Tibial artery (tissue), 4 donors: ENCODE data around the gene NTHL1.

Source experiments
- DNase-seq, 2 donors: peaks; one replicate each; pipeline ENCODE4 v3.0.0-alpha.2; 2019
- H3K27ac ChIP-seq, 2 donors: fragments of 200-600 bp; sonication (generic) in 1 of 2; 1 replicate in 1 of 2; 2 replicates in 1 of 2; pipeline ENCODE4 v1.5.1; 2018 to 2019; ENCODE audit warnings: mild to moderate bottlenecking in 1 of 2
- H3K27me3 ChIP-seq, 2 donors: fragments of 200-600 bp; sonication (generic) in 1 of 2; one replicate each; pipeline versions ENCODE4 v1.5.1 to v1.6.0; 2016 to 2019
- H3K36me3 ChIP-seq, 3 donors: fragments of 200-600 bp; sonication (generic) in 2 of 3; one replicate each; pipeline ENCODE4 v1.5.1; 2016 to 2019; ENCODE audit warnings: mild to moderate bottlenecking in 2 of 3
- H3K4me1 ChIP-seq, 4 donors: fragments of 200-600 bp; sonication (generic) in 2 of 4; 1 replicate in 3 of 4; 2 replicates in 1 of 4; pipeline ENCODE4 v1.5.1; 2016 to 2019
- H3K4me3 ChIP-seq, 2 donors: fragments of 200-600 bp; sonication (generic) in 1 of 2; 1 replicate in 1 of 2; 2 replicates in 1 of 2; pipeline ENCODE4 v1.5.1; 2018 to 2019; ENCODE audit warnings: mild to moderate bottlenecking in 2 of 2
- H3K9me3 ChIP-seq, 3 donors: fragments of 200-600 bp; sonication (generic) in 1 of 3; one replicate each; pipeline ENCODE4 v1.5.1; 2016 to 2019
- CTCF ChIP-seq, 2 experiments: fragments of 200-600 bp in 1 of 2; fragments of 450-650 bp in 1 of 2; IDR thresholded peaks; one replicate each; pipeline ENCODE4 v1.5.1; 2017 to 2019; ENCODE audit warnings: antibody characterized with exemption in 2 of 2, mild to moderate bottlenecking in 1 of 2, moderate library complexity in 1 of 2
- intact Hi-C: fragments of 100-400 bp; cut with DNase I; formaldehyde crosslinking; loops from one replicate; pipeline ENCODE4 v1.15.0; 2023; ENCODE audit warnings: low total_unique reads

NTHL1 gene

GRCh38 chr16:2066139-2066538 lies 18.5 kb upstream of the NTHL1 start:
- H3K4me3 ChIP-seq = no peak overlapping the region
- intact Hi-C loops = no loop called here
- H3K27ac ChIP-seq = no peak overlapping the region
- H3K27me3 ChIP-seq = no peaks in the 10 kb centered on the region
- no peaks in the 10 kb centered on the region for H3K4me1 ChIP-seq
- H3K9me3 ChIP-seq = no peaks in the 10 kb centered on the region
- peaks cover 50 to 100% (median 84%) of the 10 kb centered on the region in 3 donors for H3K36me3 ChIP-seq
- no peak for TF ChIP-seq CTCF (IDR thresholded peaks at IDR 0.05)
- no peak for DNase-seq

GRCh38 chr16:2064368-2064945 lies 16.8 kb upstream of the NTHL1 start:
- Histone ChIP-seq H3K9me3 (no peaks in the 10 kb centered on the region), H3K4me1 (no peaks in the 10 kb centered on the region), H3K4me3 (no peak overlapping the region), H3K27ac (no peak overlapping the region), H3K27me3 (no peaks in the 10 kb centered on the region), H3K36me3 (peaks cover 61 to 100% (median 83%) of the 10 kb centered on the region in 3 donors)
- intact Hi-C loops = no loop called here
- DNase-seq = no peak
- TF ChIP-seq CTCF (IDR thresholded peaks at IDR 0.05) = no peak

- Histone ChIP-seq H3K36me3 (peaks cover 56 to 97% (median 77%) of the 10 kb centered on the region in 3 donors), H3K4me1 (no peaks in the 10 kb centered on the region), H3K27me3 (no peaks in the 10 kb centered on the region), H3K4me3 (no peak overlapping the region), H3K9me3 (no peaks in the 10 kb centered on the region), H3K27ac (no peak overlapping the region)
- intact Hi-C loops = no loop called here
- no peak for TF ChIP-seq CTCF (IDR thresholded peaks at IDR 0.05)
- no peak for DNase-seq
Measured at GRCh38 chr16:2063861-2064260, 16.2 kb upstream of the NTHL1 start.

GRCh38 chr16:2062801-2063200 lies 15.2 kb upstream of the NTHL1 start:
- TF ChIP-seq CTCF (IDR thresholded peaks at IDR 0.05) = no peak
- no peak for DNase-seq
- H3K4me3 ChIP-seq = no peak overlapping the region
- no peaks in the 10 kb centered on the region for H3K9me3 ChIP-seq
- H3K4me1 ChIP-seq = no peaks in the 10 kb centered on the region
- H3K27ac ChIP-seq = no peak overlapping the region
- intact Hi-C loops = no loop called here
- H3K27me3 ChIP-seq = no peaks in the 10 kb centered on the region
- peaks cover 50 to 97% (median 75%) of the 10 kb centered on the region in 3 donors for H3K36me3 ChIP-seq

- no peak for DNase-seq
- H3K4me1 ChIP-seq = no peaks in the 10 kb centered on the region
- no peak overlapping the region for H3K4me3 ChIP-seq
- TF ChIP-seq CTCF (IDR thresholded peaks at IDR 0.05) = no peak
- no peaks in the 10 kb centered on the region for H3K9me3 ChIP-seq
- H3K27me3 ChIP-seq = no peaks in the 10 kb centered on the region
- no peak overlapping the region for H3K27ac ChIP-seq
- intact Hi-C loops = no loop called here
- peaks cover 47 to 97% (median 78%) of the 10 kb centered on the region in 3 donors for H3K36me3 ChIP-seq
Measured at GRCh38 chr16:2061526-2061925, 13.9 kb upstream of the NTHL1 start.

GRCh38 chr16:2061023-2061422 lies 13.4 kb upstream of the NTHL1 start:
- no peak for TF ChIP-seq CTCF (IDR thresholded peaks at IDR 0.05)
- Histone ChIP-seq H3K4me1 (no peaks in the 10 kb centered on the region), H3K27me3 (no peaks in the 10 kb centered on the region), H3K4me3 (no peak overlapping the region), H3K27ac (no peak overlapping the region), H3K36me3 (peaks cover 42 to 97% (median 79%) of the 10 kb centered on the region in 3 donors), H3K9me3 (no peaks in the 10 kb centered on the region)
- no peak for DNase-seq
- intact Hi-C loops = no loop called here
